Measurements from ENCODE around the gene APLP2.
A peak's percentile ranks its signal among the peaks of the same experiment; 100 is the strongest.

The APLP2 gene

DNA sequence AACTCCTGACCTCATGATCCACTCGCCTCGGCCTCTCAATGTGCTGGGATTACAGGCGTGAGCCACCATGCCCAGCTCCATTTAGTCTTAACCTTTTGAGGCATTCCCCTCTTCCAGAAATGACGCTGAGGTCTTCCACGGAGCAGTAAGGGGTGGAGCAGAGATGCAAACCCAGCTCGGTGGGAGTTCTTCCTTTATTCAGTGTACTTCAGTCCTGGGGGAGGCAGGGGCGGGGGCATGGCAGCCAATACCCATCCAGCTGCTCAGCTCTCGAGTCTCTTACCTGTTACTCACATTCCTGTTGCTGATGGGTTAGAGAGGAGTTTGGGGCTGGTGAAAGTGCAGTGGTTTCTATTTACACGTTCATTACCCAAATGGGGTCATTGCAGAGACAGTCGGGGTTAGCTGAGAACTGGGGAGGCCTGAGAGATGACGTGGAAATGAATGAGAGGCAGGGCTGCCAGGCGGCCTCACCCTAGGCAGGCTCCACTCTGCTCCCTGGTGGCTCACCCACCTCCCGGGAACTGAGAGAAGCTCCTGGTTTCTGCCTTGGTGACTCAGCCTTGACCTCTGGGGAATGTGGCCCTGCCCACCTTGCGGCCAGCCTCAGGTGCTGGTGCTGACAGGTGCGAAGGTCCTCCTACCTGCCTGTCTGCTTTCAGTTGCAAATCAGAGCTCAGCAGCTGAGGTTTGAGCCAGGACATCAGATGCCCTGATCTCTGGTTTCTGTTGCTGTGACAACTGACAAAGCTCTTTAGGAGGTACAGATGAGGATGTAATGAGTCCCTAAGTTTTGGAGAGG, 76.5 kb downstream of the APLP2 start:
- DNase-seq (ENCODE audit: low read depth, low spot score), result no peak

DNA sequence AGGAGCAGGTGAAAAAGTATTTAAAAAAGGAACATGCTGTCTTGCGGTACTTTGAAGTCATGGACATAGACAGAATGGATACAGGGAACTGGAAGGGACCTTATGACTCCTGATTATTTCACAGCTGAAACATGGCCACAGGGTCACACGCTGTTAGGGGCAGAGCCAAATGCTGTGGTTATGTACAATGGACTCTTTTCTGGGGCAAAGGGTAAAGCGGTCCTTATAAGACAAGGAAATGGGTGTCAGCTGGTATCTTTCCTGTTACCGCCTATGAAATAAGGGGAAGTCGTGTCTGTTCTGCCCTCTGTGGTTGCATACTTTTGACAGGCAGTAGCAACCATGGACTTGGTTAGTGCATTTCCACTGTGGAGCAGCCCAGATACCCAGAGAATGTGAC, 77.1 kb downstream of the APLP2 start:
- DNase-seq (ENCODE audit: low read depth, low spot score), result no peak

GRCh38 chr11:130148796-130149326, 79.2 kb downstream of the APLP2 start:
- no peak for DNase-seq (ENCODE audit: low read depth, low spot score)

DNA sequence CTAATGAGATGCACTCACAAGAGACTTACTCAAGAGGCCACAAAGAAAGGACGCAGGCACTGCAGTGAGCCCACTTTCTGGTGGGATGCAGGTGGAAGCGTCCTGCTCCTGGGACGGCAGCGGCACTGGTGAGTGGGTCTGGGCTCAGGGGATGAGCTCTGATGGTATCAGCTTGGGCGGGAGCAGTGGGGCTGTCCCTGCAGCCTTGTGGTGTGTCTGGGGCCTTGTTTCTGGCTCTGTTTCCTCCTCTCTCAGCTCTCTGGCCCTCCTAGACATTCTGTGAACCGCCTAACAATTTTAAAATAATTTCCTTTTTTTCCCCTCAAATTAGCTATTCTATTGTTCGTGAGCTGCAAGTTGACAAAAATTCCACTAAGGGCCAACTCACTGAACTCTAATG, 81.1 kb downstream of the APLP2 start:
- no peak for DNase-seq (ENCODE audit: low read depth, low spot score)

GRCh38 chr11:130151196-130151595, 81.5 kb downstream of the APLP2 start:
- DNase-seq (ENCODE audit: low read depth, low spot score), result no peak

DNA sequence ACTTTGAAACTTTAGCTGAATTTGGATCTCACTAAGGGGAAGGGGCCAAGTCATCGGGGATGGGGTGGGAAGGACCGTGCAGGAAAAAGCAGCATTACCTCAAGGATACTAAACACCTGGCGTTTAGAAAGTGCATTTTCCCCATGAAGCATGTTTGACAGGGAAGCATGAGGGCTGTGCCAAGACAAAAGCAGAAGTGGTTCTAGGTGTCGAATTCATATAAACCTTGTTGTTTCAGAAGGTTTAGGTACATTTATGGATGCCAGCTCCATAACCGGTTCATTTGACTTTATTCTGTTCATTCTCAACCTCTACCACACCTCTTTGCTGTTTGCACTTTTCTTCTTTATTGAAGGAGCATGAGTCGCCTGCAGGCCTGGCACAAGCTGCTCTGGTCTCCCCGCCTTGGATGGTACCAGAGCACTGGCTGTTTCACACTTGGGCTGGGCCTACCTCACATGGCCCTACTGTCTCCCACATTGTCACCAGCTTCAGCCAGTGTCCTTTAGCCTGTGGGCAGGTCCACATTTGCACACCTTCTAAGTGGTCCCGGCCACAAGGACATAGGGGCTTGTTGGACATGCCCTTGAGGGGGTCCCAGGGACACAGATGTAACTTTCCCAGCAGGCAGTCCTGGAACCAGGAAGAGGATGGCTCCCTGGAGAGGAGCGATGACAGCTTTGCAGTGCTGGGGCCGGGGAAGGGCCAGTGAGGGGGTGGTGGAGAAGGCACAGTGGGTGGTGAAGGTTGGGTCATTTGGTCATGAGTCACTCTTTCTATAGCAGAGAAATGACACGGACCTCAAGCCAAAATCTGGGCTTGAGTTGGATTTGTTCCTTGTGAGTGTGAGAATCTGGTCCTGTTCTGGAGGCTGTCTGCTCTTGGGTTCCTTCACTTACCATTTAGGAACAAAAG, 86.7 kb downstream of the APLP2 start:
- DNase-seq (ENCODE audit: low read depth, low spot score), result no peak

DNA sequence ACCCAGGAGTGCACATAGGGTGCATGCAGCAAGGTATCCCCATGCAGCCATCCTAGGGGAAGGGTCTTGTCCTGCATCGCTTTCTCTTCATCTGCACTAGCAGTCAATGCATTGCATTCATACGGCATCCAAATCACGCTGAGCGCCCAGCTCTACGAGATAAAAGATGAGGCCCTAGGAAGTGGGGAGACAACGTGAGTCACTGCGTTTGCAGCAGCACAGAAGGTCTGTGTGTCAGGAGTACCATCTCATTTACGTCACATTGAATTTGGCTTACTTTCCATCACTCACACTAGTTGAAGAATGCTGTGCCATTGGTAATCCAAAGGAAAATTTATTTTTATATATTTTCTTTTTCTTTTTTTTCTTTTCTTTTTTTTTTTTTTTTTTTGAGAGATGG, 87.4 kb downstream of the APLP2 start:
- no peak for DNase-seq (ENCODE audit: low read depth, low spot score)

DNA sequence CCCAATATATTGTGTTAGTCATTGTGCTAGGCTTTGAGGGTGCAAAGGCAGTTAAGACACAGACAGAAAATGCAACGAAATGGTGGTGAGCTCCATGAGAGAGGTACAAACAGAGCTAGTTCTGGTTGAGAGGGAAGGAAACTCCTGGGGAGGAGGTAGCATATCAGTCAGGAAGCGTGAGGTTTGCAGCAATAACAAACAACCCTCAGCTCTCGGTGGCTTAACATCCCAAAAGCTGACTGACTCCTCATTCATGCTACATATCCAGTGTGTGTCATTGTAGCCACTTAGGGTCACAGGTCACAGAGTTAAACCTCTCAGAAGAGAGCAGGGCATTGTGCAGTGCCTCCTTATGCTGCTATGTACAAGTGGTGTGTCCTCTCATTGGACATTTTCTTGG, 88.1 kb downstream of the APLP2 start:
- no peak for DNase-seq (ENCODE audit: low read depth, low spot score)

- DNase-seq (ENCODE audit: low read depth, low spot score), result no peak
These were observed 89.4 kb downstream of the APLP2 start for GRCh38 chr11:130159139-130159538.

DNA sequence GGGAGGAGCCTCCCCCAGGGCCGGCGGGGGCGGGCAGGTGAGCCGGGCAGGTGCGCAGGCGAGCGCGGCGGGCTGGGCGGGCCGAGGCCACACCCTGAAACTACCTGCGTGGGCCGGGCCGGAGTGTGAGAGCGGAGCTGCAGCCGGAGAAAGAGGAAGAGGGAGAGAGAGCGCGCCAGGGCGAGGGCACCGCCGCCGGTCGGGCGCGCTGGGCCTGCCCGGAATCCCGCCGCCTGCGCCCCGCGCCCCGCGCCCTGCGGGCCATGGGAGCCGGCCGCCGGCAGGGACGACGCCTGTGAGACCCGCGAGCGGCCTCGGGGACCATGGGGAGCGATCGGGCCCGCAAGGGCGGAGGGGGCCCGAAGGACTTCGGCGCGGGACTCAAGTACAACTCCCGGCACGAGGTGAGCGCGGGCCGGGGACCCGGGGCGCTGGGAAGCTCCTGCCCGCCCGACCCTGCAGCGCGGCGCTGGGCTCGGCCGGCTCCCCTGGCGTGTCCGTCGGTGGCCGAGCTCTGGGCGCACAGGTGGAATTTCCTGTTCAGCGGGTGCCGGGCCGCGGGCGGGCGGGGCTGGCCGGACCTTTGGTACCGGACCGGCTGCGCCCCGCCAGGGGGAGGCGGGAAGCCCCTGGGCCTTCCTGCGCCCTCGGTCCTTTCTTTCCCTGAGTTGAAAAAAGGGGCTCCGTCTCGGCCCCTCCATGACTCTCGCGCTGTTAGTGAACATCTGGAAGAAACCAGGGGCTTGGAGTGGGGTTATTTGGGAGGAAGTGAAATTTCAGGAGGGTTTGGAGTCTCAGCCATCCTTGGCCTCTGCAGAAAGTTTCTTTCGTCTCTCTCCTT, 90.2 kb downstream of the APLP2 start, which contains the start of gene ST14:
Gene ST14, plus strand, starts transcription at position 126 of the 841 bp plus-strand sequence. Its CDS starts 198 bp downstream, at position 324.
- no peak for DNase-seq (ENCODE audit: low read depth, low spot score)

DNA sequence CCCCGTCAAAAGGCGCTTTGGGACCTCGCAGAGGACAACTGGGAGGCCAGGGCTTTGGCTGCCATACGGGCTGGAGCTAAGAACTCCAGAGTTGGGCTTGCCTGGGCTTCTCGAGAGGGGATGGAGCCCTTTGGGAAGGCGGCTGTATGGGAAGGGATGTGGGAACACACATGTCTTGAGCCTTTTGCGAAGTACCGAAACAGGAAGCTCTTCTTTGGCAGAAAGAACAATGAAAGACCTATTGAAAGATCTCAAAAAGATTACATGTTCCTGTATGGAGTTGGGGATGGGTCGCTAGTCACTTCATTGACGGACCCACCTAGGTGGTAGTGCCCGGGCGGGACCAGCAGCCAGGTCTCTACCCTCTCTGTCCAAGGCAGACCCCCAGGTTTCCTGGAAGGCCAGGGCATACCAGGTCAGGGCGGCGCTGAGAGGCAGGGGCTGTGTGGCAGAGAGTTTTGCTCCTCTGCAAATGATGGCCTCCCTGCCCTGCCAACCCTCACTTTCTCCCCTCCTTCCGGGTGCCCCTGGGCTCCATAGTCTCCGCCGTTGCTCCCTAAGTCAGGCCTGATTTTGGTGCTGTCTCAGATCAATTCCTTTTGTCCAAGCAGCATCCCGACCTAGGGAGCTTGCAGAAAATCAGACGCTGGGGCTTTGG, 90.9 kb downstream of the APLP2 start:
- DNase-seq (ENCODE audit: low read depth, low spot score), result no peak

- no peak for DNase-seq (ENCODE audit: low read depth, low spot score)
These were observed 91.9 kb downstream of the APLP2 start for GRCh38 chr11:130161441-130162145.

GRCh38 chr11:130162733-130163132, 93.0 kb downstream of the APLP2 start:
- no peak for DNase-seq (ENCODE audit: low read depth, low spot score)

DNA sequence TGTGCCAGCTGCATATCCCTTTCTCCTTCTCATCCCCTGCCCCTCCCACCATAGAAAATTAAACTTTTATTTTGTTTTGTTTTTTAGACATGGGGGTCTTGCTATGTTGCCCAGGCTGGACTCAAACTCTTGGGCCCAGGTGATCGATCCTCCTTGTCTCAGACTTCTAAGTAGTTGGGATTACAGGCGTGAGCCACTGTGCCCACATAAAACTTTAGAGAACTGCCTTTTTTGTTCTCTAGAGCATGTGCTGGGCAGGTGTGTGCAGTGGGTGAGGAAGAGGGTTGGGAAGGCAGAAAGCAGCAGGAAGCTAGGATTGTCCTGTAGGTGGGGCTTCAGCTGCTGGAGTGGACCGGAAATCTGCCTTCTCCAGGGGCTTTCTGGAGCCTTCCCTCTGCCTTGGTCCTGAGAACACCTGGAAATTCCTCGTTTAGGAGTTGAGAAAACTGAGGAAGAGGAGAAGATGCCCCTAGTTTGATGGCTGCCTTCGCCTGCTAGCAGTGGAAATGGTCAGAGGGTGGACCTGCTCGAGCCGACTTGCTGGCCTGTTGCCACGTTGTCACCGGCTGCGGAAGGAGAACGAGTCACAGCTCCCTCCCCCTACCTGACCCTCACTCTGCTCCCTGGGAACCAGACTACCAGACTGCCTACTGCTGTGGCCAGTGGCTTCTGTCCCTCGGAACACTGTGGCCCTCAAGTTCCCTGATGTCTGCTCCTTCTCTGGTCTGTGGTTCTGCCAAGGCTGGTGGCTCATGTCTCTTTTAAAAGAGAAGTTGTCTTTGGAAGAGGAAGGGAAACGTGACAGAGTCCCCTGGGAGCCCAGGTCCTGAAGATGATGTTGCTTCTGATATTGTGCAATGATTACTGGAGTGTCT, 93.9 kb downstream of the APLP2 start:
- DNase-seq (ENCODE audit: low read depth, low spot score), result no peak

DNA sequence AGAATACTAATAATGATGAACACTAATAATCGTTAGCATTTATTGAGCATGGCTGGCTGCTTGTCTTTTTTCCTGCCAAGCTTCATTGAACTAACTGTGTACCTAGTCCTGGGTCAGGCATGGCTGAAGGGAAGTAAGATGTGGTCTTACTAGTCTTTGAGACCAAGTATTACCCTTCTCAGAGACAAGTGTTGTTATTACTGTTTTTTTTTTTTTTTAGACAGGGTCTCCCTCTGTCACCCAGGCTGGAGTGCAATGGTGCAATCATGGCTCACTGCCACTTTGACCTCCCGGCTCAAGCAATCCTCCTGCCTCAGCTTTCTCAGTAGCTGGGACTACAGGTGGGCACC, 94.5 kb downstream of the APLP2 start:
- no peak for DNase-seq (ENCODE audit: low read depth, low spot score)

- DNase-seq (ENCODE audit: low read depth, low spot score), result no peak
These were observed 96.1 kb downstream of the APLP2 start for GRCh38 chr11:130165601-130166456.

GRCh38 chr11:130166457-130166784, 96.7 kb downstream of the APLP2 start:
- DNase-seq (ENCODE audit: low read depth, low spot score), result peak; percentile 60

GRCh38 chr11:130167146-130167545, 97.5 kb downstream of the APLP2 start:
- DNase-seq (ENCODE audit: low read depth, low spot score), result no peak

DNA sequence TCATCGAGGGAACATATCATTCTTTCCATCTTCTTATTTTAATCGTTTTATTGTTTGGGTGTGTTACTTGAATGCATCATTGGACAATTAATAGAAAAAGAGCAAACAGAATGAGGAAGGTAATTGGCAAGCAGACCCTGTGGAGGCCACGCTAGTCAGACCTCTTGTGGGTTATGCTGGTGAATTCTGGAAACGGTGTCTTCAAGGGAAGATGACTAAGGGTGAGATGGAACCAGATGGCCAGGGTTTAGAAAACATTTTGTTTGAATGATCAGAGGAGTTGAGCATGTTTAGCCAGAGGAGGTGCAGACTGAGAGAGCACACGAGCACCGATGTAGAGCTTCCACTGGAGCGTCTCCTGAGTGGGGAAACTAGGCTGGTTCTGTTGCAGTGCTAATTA, 98.4 kb downstream of the APLP2 start:
- DNase-seq (ENCODE audit: low read depth, low spot score), result no peak
